ENCODE measurements around the gene RGL2. TPM values are rescaled to one million over a fixed set of nuclear protein-coding genes. Genes with fewer than 3 reads are reported as not detected.

Gene RGL2
- total RNA-seq, 2 experiments from 2014 or later: 27.2 to 67.6 TPM

DNA sequence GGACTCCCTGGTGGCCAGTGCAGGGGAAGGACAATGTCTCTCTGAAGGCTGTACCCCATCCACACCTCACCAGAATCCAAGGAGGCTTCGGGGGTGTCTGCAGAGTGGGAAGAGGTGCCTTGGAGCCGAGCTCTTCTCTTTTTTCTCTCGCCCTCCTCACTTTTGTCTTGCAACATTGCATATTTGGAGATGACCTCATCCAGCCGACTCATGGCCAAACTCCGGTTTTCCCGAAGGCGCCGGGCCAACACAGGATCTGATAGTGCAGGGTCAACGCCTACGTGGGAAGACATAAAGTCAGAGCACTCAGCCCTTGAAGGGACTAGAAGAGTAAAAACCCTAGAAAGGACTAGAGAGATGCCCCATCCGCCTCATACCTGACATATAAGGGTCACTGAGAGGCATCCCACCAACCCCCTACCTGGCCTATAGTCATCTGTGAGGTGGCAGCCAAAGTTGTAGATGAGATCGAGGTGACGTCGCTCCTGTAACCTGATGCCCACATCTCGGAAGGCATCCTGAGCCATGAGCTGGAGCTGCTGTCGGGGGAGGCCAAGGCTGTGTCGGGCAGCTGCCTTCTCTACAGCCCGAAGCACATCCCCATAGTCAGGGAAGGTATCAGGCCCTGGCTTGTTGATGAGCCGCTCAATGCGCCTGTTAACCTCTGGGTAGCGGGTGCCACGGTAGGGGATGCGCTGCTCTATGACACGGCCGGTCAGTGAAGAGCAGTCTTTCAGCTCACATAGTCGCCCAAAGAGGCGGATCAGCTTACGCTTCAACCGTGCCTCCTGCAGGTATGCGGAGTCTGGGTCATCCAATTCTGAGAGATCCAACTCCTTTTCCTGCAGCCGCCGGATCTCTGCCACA lies 21.8 kb upstream of the RGL2 start:
- DNase-seq (ENCODE audit: low spot score): no peak
- Histone ChIP-seq H3K4me1 (ENCODE audit: insufficient read depth, low read length, poor library complexity, severe bottlenecking) (peaks cover 56% of the 10 kb centered on the region), H3K4me3 (ENCODE audit: low read depth, low read length, poor library complexity, severe bottlenecking) (peak overlapping the region; percentile 88), H3K9me2 (ENCODE audit: insufficient read depth, low read length) (no peaks in the 10 kb centered on the region), H3K9me3 (ENCODE audit: low read length) (no peaks in the 10 kb centered on the region), H3K79me2 (ENCODE audit: insufficient read depth, low read depth, low read length) (peaks cover 45% of the 10 kb centered on the region), H2AFZ (ENCODE audit: low read length) (no peak overlapping the region), H3K36me3 (ENCODE audit: insufficient read depth, low read length) (peaks cover 44% of the 10 kb centered on the region), H4K20me1 (ENCODE audit: insufficient read depth, low read length) (no peaks in the 10 kb centered on the region), H3K27ac (ENCODE audit: low read depth, low read length, poor library complexity, severe bottlenecking) (peak overlapping the region; percentile 79), H3K4me2 (ENCODE audit: low read length) (peak overlapping the region; percentile 84)
- ChIA-PET CTCF (ENCODE audit: unreplicated experiment) (no interaction called here), POLR2A (no interaction called here)
- TF ChIP-seq EZH2phosphoT487 (IDR thresholded peaks at IDR 0.05; ENCODE audit: borderline replicate concordance, low read depth, low read length): no peak
- TF ChIP-seq, protein P1, sequence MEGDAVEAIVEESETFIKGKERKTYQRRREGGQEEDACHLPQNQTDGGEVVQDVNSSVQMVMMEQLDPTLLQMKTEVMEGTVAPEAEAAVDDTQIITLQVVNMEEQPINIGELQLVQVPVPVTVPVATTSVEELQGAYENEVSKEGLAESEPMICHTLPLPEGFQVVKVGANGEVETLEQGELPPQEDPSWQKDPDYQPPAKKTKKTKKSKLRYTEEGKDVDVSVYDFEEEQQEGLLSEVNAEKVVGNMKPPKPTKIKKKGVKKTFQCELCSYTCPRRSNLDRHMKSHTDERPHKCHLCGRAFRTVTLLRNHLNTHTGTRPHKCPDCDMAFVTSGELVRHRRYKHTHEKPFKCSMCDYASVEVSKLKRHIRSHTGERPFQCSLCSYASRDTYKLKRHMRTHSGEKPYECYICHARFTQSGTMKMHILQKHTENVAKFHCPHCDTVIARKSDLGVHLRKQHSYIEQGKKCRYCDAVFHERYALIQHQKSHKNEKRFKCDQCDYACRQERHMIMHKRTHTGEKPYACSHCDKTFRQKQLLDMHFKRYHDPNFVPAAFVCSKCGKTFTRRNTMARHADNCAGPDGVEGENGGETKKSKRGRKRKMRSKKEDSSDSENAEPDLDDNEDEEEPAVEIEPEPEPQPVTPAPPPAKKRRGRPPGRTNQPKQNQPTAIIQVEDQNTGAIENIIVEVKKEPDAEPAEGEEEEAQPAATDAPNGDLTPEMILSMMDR (conservative IDR thresholded peaks at IDR 0.05; ENCODE audit: low read length): no peak
- intact Hi-C loops (cut with micrococcal nuclease; ENCODE audit: unreplicated experiment): no loop called here
- no TSS peak for BruUV-seq (replicated peaks)

DNA sequence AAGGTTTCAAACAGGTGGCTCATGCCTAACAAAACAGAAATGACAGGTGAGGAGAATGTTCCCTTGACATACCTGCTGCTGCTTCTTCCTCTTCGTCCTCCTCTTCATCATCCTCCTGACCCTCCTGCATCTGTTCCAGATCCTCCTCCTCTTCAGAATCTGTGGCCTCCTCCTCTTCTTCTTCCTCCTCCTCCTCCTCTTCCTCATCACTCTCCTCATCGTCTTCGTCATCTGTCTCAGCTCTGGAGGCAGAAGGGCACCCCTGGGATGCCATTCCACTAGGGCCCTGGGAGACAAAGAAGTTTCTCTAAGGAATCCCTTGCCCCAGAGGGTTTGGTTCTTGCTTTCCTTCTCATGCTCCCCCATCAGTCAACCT lies 21.2 kb upstream of the RGL2 start:
- ChIA-PET CTCF (ENCODE audit: unreplicated experiment) (no interaction called here), POLR2A (interaction anchor here (3.5 kb wide), 1 partner anchor 24 kb away, joined by 20 read pairs; no protein-coding TSS in a partner anchor)

More for the DNA sequence above, 21.2 kb upstream of the RGL2 start:
- no peaks in the 10 kb centered on the region for H3K9me3 ChIP-seq (ENCODE audit: low read length)
- peak overlapping the region; percentile 73 for H3K4me3 ChIP-seq (ENCODE audit: low read depth, low read length, poor library complexity, severe bottlenecking)
- peaks cover 45% of the 10 kb centered on the region for H3K79me2 ChIP-seq (ENCODE audit: insufficient read depth, low read depth, low read length)
- peaks cover 53% of the 10 kb centered on the region for H3K4me1 ChIP-seq (ENCODE audit: insufficient read depth, low read length, poor library complexity, severe bottlenecking)
- no peak overlapping the region for H2AFZ ChIP-seq (ENCODE audit: low read length)
- no peaks in the 10 kb centered on the region for H3K9me2 ChIP-seq (ENCODE audit: insufficient read depth, low read length)
- no peak for DNase-seq (ENCODE audit: low spot score)
- peaks cover 44% of the 10 kb centered on the region for H3K36me3 ChIP-seq (ENCODE audit: insufficient read depth, low read length)
- intact Hi-C loops (cut with micrococcal nuclease; ENCODE audit: unreplicated experiment): no loop called here
- peak overlapping the region; percentile 84 for H3K4me2 ChIP-seq (ENCODE audit: low read length)
- peak overlapping the region; percentile 79 for H3K27ac ChIP-seq (ENCODE audit: low read depth, low read length, poor library complexity, severe bottlenecking)
- no TSS peak for BruUV-seq (replicated peaks)
- TF ChIP-seq EZH2phosphoT487 (IDR thresholded peaks at IDR 0.05; ENCODE audit: borderline replicate concordance, low read depth, low read length): no peak
- TF ChIP-seq, protein P1 (conservative IDR thresholded peaks at IDR 0.05; ENCODE audit: low read length): no peak
- no peaks in the 10 kb centered on the region for H4K20me1 ChIP-seq (ENCODE audit: insufficient read depth, low read length)

Measured in OCI-LY7 (cell line).